Keratinocyte (primary cell): ENCODE data around the gene EHHADH. TPM values are rescaled to one million over a fixed set of nuclear protein-coding genes. Genes with fewer than 3 reads are reported as not detected.
A peak's percentile ranks its signal among the peaks of the same experiment; 100 is the strongest.

ENCODE experiments used
- DNase-seq: peaks from one replicate; pipeline ENCODE4 v3.0.0-alpha.2; 2011; ENCODE audit warnings: low read depth, missing footprints, low spot score
- FAIRE-seq: peaks from 2 replicates; lab custom pipeline; 2011; peaks lifted over from hg19 to GRCh38; lab: Jason Lieb, UNC
- H2AFZ ChIP-seq: 2 replicates; pipeline ENCODE4 v1.6.0; 2012; ENCODE audit warnings: low read length, control low read depth, inconsistent platforms; ENCODE audit not compliant: control insufficient read depth
- H3K27ac ChIP-seq: 2 replicates; pipeline ENCODE4 v1.5.1; 2011; ENCODE audit warnings: low read length; ENCODE audit not compliant: control insufficient read depth, insufficient read depth
- H3K27me3 ChIP-seq: 3 replicates; pipeline ENCODE4 v1.6.0; 2011; ENCODE audit warnings: low read length; ENCODE audit not compliant: control insufficient read depth, insufficient read depth; ENCODE audit errors: extremely low read depth
- H3K36me3 ChIP-seq, 2 experiments: 2 replicates in 1 of 2; 3 replicates in 1 of 2; pipeline ENCODE4 v1.5.1; 2011; ENCODE audit warnings: low read length in 2 of 2, mild to moderate bottlenecking in 1 of 2; ENCODE audit not compliant: control insufficient read depth in 2 of 2, insufficient read depth in 2 of 2; ENCODE audit errors: extremely low read depth in 1 of 2
- H3K4me1 ChIP-seq: 3 replicates; pipeline ENCODE4 v1.5.1; 2011; ENCODE audit warnings: low read length; ENCODE audit not compliant: control insufficient read depth, insufficient read depth; ENCODE audit errors: extremely low read depth
- H3K4me2 ChIP-seq: 3 replicates; pipeline ENCODE4 v1.6.0; 2011; ENCODE audit warnings: low read depth, low read length; ENCODE audit not compliant: control insufficient read depth, insufficient read depth; ENCODE audit errors: extremely low read depth
- H3K4me3 ChIP-seq, 3 experiments: fragments of 200-600 bp in 1 of 3; sonication (generic) in 1 of 3; 2 replicates in 2 of 3; 3 replicates in 1 of 3; pipeline ENCODE4 v1.5.1; 2011 to 2016; ENCODE audit warnings: low read length in 3 of 3, mild to moderate bottlenecking in 3 of 3, control low read depth in 2 of 3, inconsistent platforms in 1 of 3, low read depth in 1 of 3, mixed read lengths in 1 of 3, mixed run types in 1 of 3, moderate library complexity in 1 of 3; ENCODE audit not compliant: control insufficient read depth in 2 of 3, insufficient read depth in 2 of 3; ENCODE audit errors: extremely low read depth in 1 of 3
- H3K79me2 ChIP-seq: 2 replicates; pipeline ENCODE4 v1.6.0; 2012; ENCODE audit warnings: low read length; ENCODE audit not compliant: control insufficient read depth, insufficient read depth
- H3K9ac ChIP-seq: 3 replicates; pipeline ENCODE4 v1.6.0; 2011; ENCODE audit warnings: low read length; ENCODE audit not compliant: control insufficient read depth, insufficient read depth; ENCODE audit errors: extremely low read depth
- H3K9me1 ChIP-seq: 3 replicates; pipeline ENCODE4 v1.6.0; 2011; ENCODE audit warnings: low read length; ENCODE audit not compliant: control insufficient read depth, insufficient read depth; ENCODE audit errors: extremely low read depth
- H3K9me3 ChIP-seq: 2 replicates; pipeline ENCODE4 v1.5.1; 2012; ENCODE audit warnings: low read depth, low read length; ENCODE audit not compliant: control insufficient read depth
- H4K20me1 ChIP-seq: 3 replicates; pipeline ENCODE4 v1.6.0; 2011; ENCODE audit warnings: low read length; ENCODE audit not compliant: control insufficient read depth, insufficient read depth; ENCODE audit errors: extremely low read depth
- EZH2 ChIP-seq: IDR thresholded peaks from one replicate; pipeline ENCODE4 v1.6.1; 2012; ENCODE audit warnings: inconsistent platforms, mild to moderate bottlenecking, low read length, moderate library complexity
- dilution Hi-C: fragments of 300-500 bp; cut with MboI; formaldehyde crosslinking; loops from one replicate; pipeline ENCODE4 v1.7.0; 2020; ENCODE audit warnings: low sequenced_read_pairs; ENCODE audit not compliant: extremely low pct_ligation_motif_present
- polyA plus RNA-seq, 5 experiments: library from polyadenylated mRNA; depleted of rRNA in 3 of 5; stranded (reverse) in 3 of 5; stranded (forward) in 1 of 5; unstranded in 1 of 5; fragments of >200 nt; gene quantifications; 1 replicate in 1 of 5; 2 replicates in 3 of 5; 3 replicates in 1 of 5; pipeline versions ENCODE4 v1.2.1 to v1.2.3, GENCODE V29; 2011 to 2012; ENCODE audit warnings: missing spikeins in 2 of 5, low read depth in 1 of 5, low replicate concordance in 1 of 5
- TF ChIP-seq, protein P1 (sequence below), 3 experiments: IDR thresholded peaks in 1 of 3; conservative IDR thresholded peaks in 1 of 3; optimal IDR thresholded peaks in 1 of 3; 2 replicates in 2 of 3; 3 replicates in 1 of 3; pipeline versions ENCODE3 to v1.5.1; 2011; ENCODE audit warnings: low read length in 3 of 3, mild to moderate bottlenecking in 3 of 3, moderate library complexity in 2 of 3, control low read depth in 1 of 3, inconsistent platforms in 1 of 3; ENCODE audit not compliant: insufficient read depth in 2 of 3; ENCODE audit errors: extremely low read depth in 1 of 3

EHHADH gene
- polyA plus RNA-seq, 1 donor (not counting 4 experiments of a cell fraction or from before 2014, with no cell fraction given): 5.6 TPM

DNA sequence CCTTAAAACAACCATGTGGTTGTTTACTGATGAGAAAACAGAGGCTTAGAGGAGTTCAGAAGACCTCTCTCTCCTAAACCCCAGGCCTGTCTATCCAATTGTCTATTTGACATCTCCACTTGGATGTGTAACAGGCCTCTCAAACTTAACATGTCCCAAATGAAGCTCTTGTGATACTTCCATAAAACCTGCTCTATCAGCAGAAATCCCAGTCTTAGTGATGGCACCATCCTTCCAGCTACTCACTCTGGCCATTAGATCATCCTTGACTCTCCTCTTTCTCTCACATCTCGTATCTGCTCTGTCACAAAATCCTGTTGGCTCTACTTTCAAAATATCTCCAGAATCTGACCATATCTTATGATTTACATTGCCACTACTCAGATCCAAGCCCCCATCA is 28.8 kb downstream of the EHHADH start:
- FAIRE-seq: peak; percentile 55
- no peak overlapping the region for H3K4me2 ChIP-seq
- H2AFZ ChIP-seq: no peak overlapping the region

DNA sequence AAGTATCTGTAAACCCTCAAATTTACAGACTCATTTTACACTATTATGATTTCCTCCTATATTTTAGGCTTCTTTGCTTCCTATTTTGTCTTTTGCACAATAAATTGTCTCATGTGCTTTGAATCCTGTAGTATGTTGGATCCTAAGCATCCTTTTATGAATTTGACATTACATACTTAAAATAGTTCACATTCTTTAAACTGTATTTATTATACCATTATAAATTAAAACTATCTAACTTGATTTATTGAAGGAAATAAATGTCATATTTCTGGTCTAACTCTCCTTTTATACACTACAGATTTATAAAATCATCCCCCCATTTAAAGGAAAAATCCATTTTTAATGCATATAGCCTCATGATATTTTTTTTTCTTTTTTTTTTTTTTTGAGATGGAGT is 32.6 kb downstream of the EHHADH start:
- dilution Hi-C loops: no loop called here
- no peak overlapping the region for H3K4me2 ChIP-seq
- DNase-seq: no peak
- no peak for FAIRE-seq
- H3K9me1 ChIP-seq: no peaks in the 10 kb centered on the region
- no peak for TF ChIP-seq EZH2
- TF ChIP-seq, protein P1, sequence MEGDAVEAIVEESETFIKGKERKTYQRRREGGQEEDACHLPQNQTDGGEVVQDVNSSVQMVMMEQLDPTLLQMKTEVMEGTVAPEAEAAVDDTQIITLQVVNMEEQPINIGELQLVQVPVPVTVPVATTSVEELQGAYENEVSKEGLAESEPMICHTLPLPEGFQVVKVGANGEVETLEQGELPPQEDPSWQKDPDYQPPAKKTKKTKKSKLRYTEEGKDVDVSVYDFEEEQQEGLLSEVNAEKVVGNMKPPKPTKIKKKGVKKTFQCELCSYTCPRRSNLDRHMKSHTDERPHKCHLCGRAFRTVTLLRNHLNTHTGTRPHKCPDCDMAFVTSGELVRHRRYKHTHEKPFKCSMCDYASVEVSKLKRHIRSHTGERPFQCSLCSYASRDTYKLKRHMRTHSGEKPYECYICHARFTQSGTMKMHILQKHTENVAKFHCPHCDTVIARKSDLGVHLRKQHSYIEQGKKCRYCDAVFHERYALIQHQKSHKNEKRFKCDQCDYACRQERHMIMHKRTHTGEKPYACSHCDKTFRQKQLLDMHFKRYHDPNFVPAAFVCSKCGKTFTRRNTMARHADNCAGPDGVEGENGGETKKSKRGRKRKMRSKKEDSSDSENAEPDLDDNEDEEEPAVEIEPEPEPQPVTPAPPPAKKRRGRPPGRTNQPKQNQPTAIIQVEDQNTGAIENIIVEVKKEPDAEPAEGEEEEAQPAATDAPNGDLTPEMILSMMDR (optimal IDR thresholded peaks at IDR 0.05 in 1 of 3, IDR thresholded peaks at IDR 0.05 in 1 of 3, conservative IDR thresholded peaks at IDR 0.05 in 1 of 3; ENCODE audit: extremely low read depth in 1 of 3, insufficient read depth in 2 of 3, low read length in 3 of 3): no peak
- peaks cover 8% of the 10 kb centered on the region for H3K4me1 ChIP-seq
- H3K4me3 ChIP-seq: no peak overlapping the region
- H3K27me3 ChIP-seq: no peaks in the 10 kb centered on the region
- H3K9me3 ChIP-seq: no peaks in the 10 kb centered on the region
- no peak overlapping the region for H3K27ac ChIP-seq
- H4K20me1 ChIP-seq: no peaks in the 10 kb centered on the region
- no peaks in the 10 kb centered on the region for H3K79me2 ChIP-seq
- no peak overlapping the region for H3K9ac ChIP-seq
- no peaks in the 10 kb centered on the region for H3K36me3 ChIP-seq
- no peak overlapping the region for H2AFZ ChIP-seq

More for the DNA sequence above, 28.8 kb downstream of the EHHADH start:
- TF ChIP-seq, protein P1 (optimal IDR thresholded peaks at IDR 0.05 in 1 of 3, IDR thresholded peaks at IDR 0.05 in 1 of 3, conservative IDR thresholded peaks at IDR 0.05 in 1 of 3; ENCODE audit: extremely low read depth in 1 of 3, insufficient read depth in 2 of 3, low read length in 3 of 3): no peak
- TF ChIP-seq EZH2: no peak
- no peak overlapping the region for H3K27ac ChIP-seq
- H3K4me1 ChIP-seq: peaks cover 8% of the 10 kb centered on the region
- no peaks in the 10 kb centered on the region for H3K79me2 ChIP-seq
- no peaks in the 10 kb centered on the region for H4K20me1 ChIP-seq
- H3K27me3 ChIP-seq: no peaks in the 10 kb centered on the region
- dilution Hi-C loops: no loop called here
- no peak overlapping the region for H3K9ac ChIP-seq
- DNase-seq: no peak
- H3K36me3 ChIP-seq: no peaks in the 10 kb centered on the region
- no peaks in the 10 kb centered on the region for H3K9me1 ChIP-seq
- H3K9me3 ChIP-seq: no peaks in the 10 kb centered on the region
- H3K4me3 ChIP-seq: no peak overlapping the region
